Epithelial cell of esophagus (primary cell): ENCODE results near the gene PLCD3.

Experiments
- DNase-seq: peaks from one replicate; pipeline ENCODE4 v3.0.0; 2010; ENCODE audit warnings: low read depth
- H3K4me3 ChIP-seq: 2 replicates; pipeline ENCODE4 v1.5.1; 2011; ENCODE audit warnings: mild to moderate bottlenecking, low read length, control low read depth
- CTCF ChIP-seq: IDR thresholded peaks from 2 replicates; pipeline ENCODE4 v1.5.1; 2011; ENCODE audit warnings: low read depth, mild to moderate bottlenecking, low read length, control low read depth, inconsistent platforms; ENCODE audit not compliant: insufficient read depth; ENCODE audit errors: missing control alignments

The PLCD3 gene

DNA sequence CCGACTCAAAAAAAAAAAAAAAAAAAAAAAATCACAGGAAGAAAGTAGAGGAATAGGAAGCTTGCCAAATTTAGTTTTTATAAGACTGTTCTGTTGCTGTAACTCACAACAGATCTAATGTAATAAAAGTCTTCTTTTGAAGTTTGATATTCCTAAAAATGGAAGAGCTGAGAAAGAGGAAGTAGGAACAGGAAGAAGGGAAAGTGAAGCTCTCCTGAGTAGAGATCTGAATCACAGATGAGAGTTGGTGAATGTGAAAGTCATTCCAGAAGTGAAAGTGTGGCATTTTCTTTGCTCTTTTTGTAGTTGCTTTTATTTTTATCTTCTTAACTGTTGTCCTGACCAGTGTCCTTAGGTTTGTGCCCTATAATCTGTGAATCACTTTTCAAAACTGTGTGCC is 69.1 kb downstream of the PLCD3 start:
- no peak overlapping the region for H3K4me3 ChIP-seq
- TF ChIP-seq CTCF: no peak
- DNase-seq: no peak

GRCh38 chr17:45061606-45062205 is 70.6 kb downstream of the PLCD3 start:
- H3K4me3 ChIP-seq: peak overlapping the region; percentile 89
- no peak for DNase-seq
- TF ChIP-seq CTCF: no peak

GRCh38 chr17:45060797-45061605 is 71.3 kb downstream of the PLCD3 start, which contains the start of gene NMT1:
NMT1 (plus strand) TSS chr17:45061317; CDS start chr17:45061330, 13 bp downstream.
- DNase-seq: peak; percentile 100
- TF ChIP-seq CTCF: no peak
- H3K4me3 ChIP-seq: peak within 1 kb of the TSS; percentile 89

DNA sequence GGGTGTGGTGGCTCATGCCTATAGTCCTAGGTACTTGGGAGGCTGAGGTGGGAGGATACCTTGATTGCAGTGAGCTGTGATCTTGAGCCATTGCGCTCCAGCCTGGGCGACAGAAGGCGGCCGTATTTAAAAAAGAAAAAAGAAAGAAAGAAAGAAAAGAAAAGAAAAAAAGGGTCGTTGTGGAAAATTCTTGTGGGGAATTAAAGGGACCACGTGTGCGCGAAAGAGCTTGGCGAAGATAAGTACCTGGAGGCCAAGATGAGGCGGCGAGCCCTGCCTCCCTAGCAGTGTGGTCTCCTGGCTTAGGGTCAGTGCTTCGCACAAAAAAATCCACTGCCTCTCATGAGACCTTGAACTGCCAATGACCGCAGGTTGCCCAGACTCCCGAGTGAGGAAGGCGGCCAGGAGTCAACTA is 71.9 kb downstream of the PLCD3 start:
- DNase-seq: no peak
- H3K4me3 ChIP-seq: peak overlapping the region; percentile 89
- no peak for TF ChIP-seq CTCF
